ENCODE data around the gene BPHL. TPM values are rescaled to one million over a fixed set of nuclear protein-coding genes. Genes with fewer than 3 reads are reported as not detected.

BPHL gene
- total RNA-seq, 2 donors from 2014 or later, result 12.5 to 14.8 TPM

GRCh38 chr6:3088968-3089367, 29.5 kb upstream of the BPHL start:
- Mint-ChIP-seq H3K4me3 (no peak overlapping the region), H3K36me3 (ENCODE audit: insufficient read depth in 2 of 2) (peaks cover 15 to 31% of the 10 kb centered on the region in 2 donors), H3K9me3 (peaks cover 0 to 2% of the 10 kb centered on the region in 2 donors), H3K27ac (peak overlapping the region; percentile 15), H3K27me3 (ENCODE audit: low read depth) (no peaks in the 10 kb centered on the region), H3K4me1 (ENCODE audit: low read depth) (no peaks in the 10 kb centered on the region)
- DNase-seq, result no peak
- no peak for ATAC-seq (replicated peaks in 1 of 2)

GRCh38 chr6:3090013-3090412, 28.5 kb upstream of the BPHL start:
- peak overlapping the region; percentile 76 for H3K27ac Mint-ChIP-seq
- H3K27me3 Mint-ChIP-seq (ENCODE audit: low read depth), result no peaks in the 10 kb centered on the region
- peaks cover 0 to 2% of the 10 kb centered on the region in 2 donors for H3K9me3 Mint-ChIP-seq
- no peak overlapping the region for H3K4me3 Mint-ChIP-seq
- DNase-seq (no peak), ATAC-seq (replicated peaks in 1 of 2) (no peak)
- no peaks in the 10 kb centered on the region for H3K4me1 Mint-ChIP-seq (ENCODE audit: low read depth)
- peaks cover 12 to 23% of the 10 kb centered on the region in 2 donors for H3K36me3 Mint-ChIP-seq (ENCODE audit: insufficient read depth in 2 of 2)

GRCh38 chr6:3094815-3095214, 23.7 kb upstream of the BPHL start:
- Mint-ChIP-seq H3K9me3 (peaks cover 0 to 2% of the 10 kb centered on the region in 2 donors), H3K27me3 (ENCODE audit: low read depth) (no peaks in the 10 kb centered on the region), H3K4me3 (no peak overlapping the region), H3K4me1 (ENCODE audit: low read depth) (no peaks in the 10 kb centered on the region), H3K36me3 (ENCODE audit: insufficient read depth in 2 of 2) (peaks cover 6 to 15% of the 10 kb centered on the region in 2 donors), H3K27ac (peak overlapping the region; percentile 75)
- ATAC-seq (replicated peaks in 1 of 2), result no peak
- DNase-seq, result no peak

- Mint-ChIP-seq H3K4me3 (no peak overlapping the region), H3K9me3 (no peaks in the 10 kb centered on the region), H3K27me3 (ENCODE audit: low read depth) (no peaks in the 10 kb centered on the region), H3K27ac (no peak overlapping the region), H3K36me3 (ENCODE audit: insufficient read depth in 2 of 2) (peaks cover 4 to 24% of the 10 kb centered on the region in 2 donors), H3K4me1 (ENCODE audit: low read depth) (peaks cover 19% of the 10 kb centered on the region)
- ATAC-seq (replicated peaks in 1 of 2), result peak; percentile 79 to 80
- no peak for DNase-seq
These were observed 15.6 kb upstream of the BPHL start for GRCh38 chr6:3102875-3103274.

GRCh38 chr6:3108746-3109414, 9.6 kb upstream of the BPHL start:
- ATAC-seq (replicated peaks in 1 of 2), result no peak
- Mint-ChIP-seq H3K9me3 (no peaks in the 10 kb centered on the region), H3K27ac (no peak overlapping the region), H3K4me1 (ENCODE audit: low read depth) (peaks cover 4% of the 10 kb centered on the region), H3K36me3 (ENCODE audit: insufficient read depth in 2 of 2) (peaks cover 6 to 25% of the 10 kb centered on the region in 2 donors), H3K27me3 (ENCODE audit: low read depth) (no peaks in the 10 kb centered on the region), H3K4me3 (no peak overlapping the region)
- no peak for DNase-seq

GRCh38 chr6:3109761-3110160, 8.8 kb upstream of the BPHL start:
- Mint-ChIP-seq H3K9me3 (no peaks in the 10 kb centered on the region), H3K36me3 (ENCODE audit: insufficient read depth in 2 of 2) (peaks cover 6 to 17% of the 10 kb centered on the region in 2 donors), H3K27me3 (ENCODE audit: low read depth) (no peaks in the 10 kb centered on the region), H3K27ac (no peak overlapping the region), H3K4me3 (no peak overlapping the region), H3K4me1 (ENCODE audit: low read depth) (peaks cover 4% of the 10 kb centered on the region)
- DNase-seq (no peak), ATAC-seq (replicated peaks in 1 of 2) (no peak)

- H3K27ac Mint-ChIP-seq, result no peak overlapping the region
- no peak overlapping the region for H3K4me3 Mint-ChIP-seq
- no peaks in the 10 kb centered on the region for H3K9me3 Mint-ChIP-seq
- peaks cover 13% of the 10 kb centered on the region for H3K4me1 Mint-ChIP-seq (ENCODE audit: low read depth)
- peaks cover 3 to 6% of the 10 kb centered on the region in 2 donors for H3K36me3 Mint-ChIP-seq (ENCODE audit: insufficient read depth in 2 of 2)
- ATAC-seq (replicated peaks in 1 of 2), result no peak
- DNase-seq, result no peak
- H3K27me3 Mint-ChIP-seq (ENCODE audit: low read depth), result no peaks in the 10 kb centered on the region
These were observed 4.1 kb upstream of the BPHL start for GRCh38 chr6:3114377-3114776.

- H3K27me3 Mint-ChIP-seq (ENCODE audit: low read depth), result no peaks in the 10 kb centered on the region
- H3K27ac Mint-ChIP-seq, result peak overlapping the region; percentile 76
- no peak for DNase-seq
- H3K4me3 Mint-ChIP-seq, result peak overlapping the region; percentile 87 to 88
- ATAC-seq (replicated peaks in 1 of 2), result no peak
- no peaks in the 10 kb centered on the region for H3K9me3 Mint-ChIP-seq
- peaks cover 27% of the 10 kb centered on the region for H3K4me1 Mint-ChIP-seq (ENCODE audit: low read depth)
- H3K36me3 Mint-ChIP-seq (ENCODE audit: insufficient read depth in 2 of 2), result peaks cover 0 to 1% of the 10 kb centered on the region in 2 donors
These were observed 579 bp upstream of the BPHL start for GRCh38 chr6:3117912-3118352.

GRCh38 chr6:3119040-3119723, 671 bp downstream of the BPHL start:
- Mint-ChIP-seq H3K9me3 (no peaks in the 10 kb centered on the region), H3K27me3 (ENCODE audit: low read depth) (no peaks in the 10 kb centered on the region), H3K36me3 (ENCODE audit: insufficient read depth in 2 of 2) (no peaks in the 10 kb centered on the region), H3K4me1 (ENCODE audit: low read depth) (peaks cover 36% of the 10 kb centered on the region), H3K4me3 (peak overlapping the region; percentile 87 to 88), H3K27ac (peak overlapping the region; percentile 61)
- DNase-seq, result no peak
- ATAC-seq (replicated peaks in 1 of 2), result peak in 1 of 2 donors; percentile 29

GRCh38 chr6:3120765-3121089, 2.2 kb downstream of the BPHL start:
- ATAC-seq (replicated peaks in 1 of 2) (no peak), DNase-seq (no peak)
- H3K27me3 Mint-ChIP-seq (ENCODE audit: low read depth), result no peaks in the 10 kb centered on the region
- H3K9me3 Mint-ChIP-seq, result no peaks in the 10 kb centered on the region
- no peak overlapping the region for H3K4me3 Mint-ChIP-seq
- peaks cover 42% of the 10 kb centered on the region for H3K4me1 Mint-ChIP-seq (ENCODE audit: low read depth)
- no peak overlapping the region for H3K27ac Mint-ChIP-seq
- H3K36me3 Mint-ChIP-seq (ENCODE audit: insufficient read depth in 2 of 2), result no peaks in the 10 kb centered on the region

- H3K36me3 Mint-ChIP-seq (ENCODE audit: insufficient read depth in 2 of 2), result no peaks in the 10 kb centered on the region
- no peaks in the 10 kb centered on the region for H3K9me3 Mint-ChIP-seq
- H3K4me1 Mint-ChIP-seq (ENCODE audit: low read depth), result peaks cover 35% of the 10 kb centered on the region
- no peak overlapping the region for H3K27ac Mint-ChIP-seq
- no peak for DNase-seq
- H3K27me3 Mint-ChIP-seq (ENCODE audit: low read depth), result no peaks in the 10 kb centered on the region
- ATAC-seq (replicated peaks in 1 of 2), result no peak
- no peak overlapping the region for H3K4me3 Mint-ChIP-seq
These were observed 4.3 kb downstream of the BPHL start for GRCh38 chr6:3122823-3123182.

- DNase-seq (no peak), ATAC-seq (replicated peaks in 1 of 2) (no peak)
- Mint-ChIP-seq H3K36me3 (ENCODE audit: insufficient read depth in 2 of 2) (no peaks in the 10 kb centered on the region), H3K4me1 (ENCODE audit: low read depth) (peaks cover 25% of the 10 kb centered on the region), H3K9me3 (no peaks in the 10 kb centered on the region), H3K27me3 (ENCODE audit: low read depth) (no peaks in the 10 kb centered on the region), H3K4me3 (no peak overlapping the region), H3K27ac (no peak overlapping the region)
These were observed 6.2 kb downstream of the BPHL start for GRCh38 chr6:3124667-3125066.

GRCh38 chr6:3125815-3126214, 7.3 kb downstream of the BPHL start:
- Mint-ChIP-seq H3K9me3 (no peaks in the 10 kb centered on the region), H3K27me3 (ENCODE audit: low read depth) (no peaks in the 10 kb centered on the region), H3K36me3 (ENCODE audit: insufficient read depth in 2 of 2) (no peaks in the 10 kb centered on the region), H3K4me3 (no peak overlapping the region), H3K27ac (no peak overlapping the region), H3K4me1 (ENCODE audit: low read depth) (peaks cover 20% of the 10 kb centered on the region)
- DNase-seq (no peak), ATAC-seq (replicated peaks in 1 of 2) (no peak)

Measured in activated T-cell treated with anti-CD3 and anti-CD28 coated beads, Interleukin-2, amount 50 U/mL, for 72 hours (primary cell).